ENCODE results near the gene ZSCAN5C. TPM values are rescaled to one million over a fixed set of nuclear protein-coding genes. Genes with fewer than 3 reads are reported as not detected.
"Not testable (repeated sequence)": the region's sequence is repeated elsewhere in the genome, so short reads cannot be mapped to it uniquely, and the experiment has no call there.

Gene ZSCAN5C
- total and polyA plus RNA-seq, 7 donors, result not detected

- TF ChIP-seq POLR2A (IDR thresholded peaks at IDR 0.05) (no peak), CTCF (IDR thresholded peaks at IDR 0.05) (no peak), EP300 (IDR thresholded peaks at IDR 0.05) (no peak)
- Histone ChIP-seq H3K4me1 (no peaks in the 10 kb centered on the region), H3K4me3 (no peak overlapping the region), H3K36me3 (no peaks in the 10 kb centered on the region), H3K27ac (no peak overlapping the region), H3K27me3 (peaks cover 0 to 41% (median 6%) of the 10 kb centered on the region in 3 donors), H3K9me3 (no peaks in the 10 kb centered on the region)
- 16 to 55% methylated on average over 11 of the region's 11 CpGs for WGBS, 2 donors
- intact Hi-C loops (cut with DNase I), result loop anchor here (10.0 kb wide), 1 partner anchor 170 kb away; no protein-coding TSS in a partner anchor
- no peak for DNase-seq
These were observed 27.5 kb upstream of the ZSCAN5C start for GRCh38 chr19:56174550-56174949.

GRCh38 chr19:56175861-56176307 lies 26.2 kb upstream of the ZSCAN5C start, which contains the start of gene GALP:
Gene GALP (plus strand): TSS chr19:56176008. CDS start chr19:56177109, 1,101 bp downstream.
- H3K27ac ChIP-seq, H3K4me1 ChIP-seq, H3K36me3 ChIP-seq, DNase-seq, H3K4me3 ChIP-seq, H3K9me3 ChIP-seq: not testable (repeated sequence)
- peaks cover 0 to 41% (median 6%) of the 10 kb centered on the region in 3 donors for H3K27me3 ChIP-seq
- intact Hi-C loops (cut with DNase I), result loop anchor here (10.0 kb wide), 1 partner anchor 169 kb away; no protein-coding TSS in a partner anchor
- 39 to 61% methylated on average over 15 of the region's 15 CpGs for WGBS, 2 donors

- not testable (repeated sequence) for DNase-seq, H3K36me3 ChIP-seq, H3K9me3 ChIP-seq, H3K27ac ChIP-seq, H3K4me1 ChIP-seq, H3K4me3 ChIP-seq
- intact Hi-C loops (cut with DNase I), result loop anchor here (10.0 kb wide), 1 partner anchor 168 kb away; no protein-coding TSS in a partner anchor
- peaks cover 0 to 41% (median 6%) of the 10 kb centered on the region in 3 donors for H3K27me3 ChIP-seq
- WGBS, 2 donors, result 50 to 76% methylated on average over 10 to 11 of the region's 11 CpGs
These were observed 25.8 kb upstream of the ZSCAN5C start for GRCh38 chr19:56176310-56176709.

GRCh38 chr19:56176881-56177280 lies 25.2 kb upstream of the ZSCAN5C start:
- 77 to 84% methylated on average over 18 of the region's 18 CpGs for WGBS, 2 donors
- Histone ChIP-seq H3K27ac (no peak overlapping the region), H3K9me3 (no peaks in the 10 kb centered on the region), H3K27me3 (peaks cover 0 to 43% (median 6%) of the 10 kb centered on the region in 3 donors), H3K36me3 (no peaks in the 10 kb centered on the region), H3K4me3 (no peak overlapping the region), H3K4me1 (no peaks in the 10 kb centered on the region)
- DNase-seq, result no peak
- TF ChIP-seq POLR2AphosphoS5 (IDR thresholded peaks at IDR 0.05) (no peak), POLR2A (IDR thresholded peaks at IDR 0.05) (no peak), EP300 (IDR thresholded peaks at IDR 0.05) (no peak), CTCF (IDR thresholded peaks at IDR 0.05) (no peak)
- intact Hi-C loops (cut with DNase I), result loop anchor here (10.0 kb wide), 1 partner anchor 168 kb away; no protein-coding TSS in a partner anchor

GRCh38 chr19:56177564-56178243 lies 24.4 kb upstream of the ZSCAN5C start:
- 41 to 57% methylated on average over 11 of the region's 11 CpGs for WGBS, 2 donors
- TF ChIP-seq CTCF (IDR thresholded peaks at IDR 0.05) (no peak), EP300 (IDR thresholded peaks at IDR 0.05) (no peak), POLR2AphosphoS5 (IDR thresholded peaks at IDR 0.05) (no peak), POLR2A (IDR thresholded peaks at IDR 0.05) (no peak)
- Histone ChIP-seq H3K4me1 (no peaks in the 10 kb centered on the region), H3K36me3 (no peaks in the 10 kb centered on the region), H3K9me3 (no peaks in the 10 kb centered on the region), H3K27ac (no peak overlapping the region), H3K4me3 (no peak overlapping the region), H3K27me3 (peaks cover 0 to 46% (median 6%) of the 10 kb centered on the region in 3 donors)
- DNase-seq, result no peak
- intact Hi-C loops (cut with DNase I), result loop anchor here (10.0 kb wide), 1 partner anchor 167 kb away; no protein-coding TSS in a partner anchor
